HK-2 (cell line): ENCODE measurements around the gene CNOT6.
"Not testable (repeated sequence)": the region's sequence is repeated elsewhere in the genome, so short reads cannot be mapped to it uniquely, and the experiment has no call there.

ENCODE experiments used
- DNase-seq: peaks from one replicate; pipeline ENCODE4 v3.0.0-alpha.2; 2018; ENCODE audit not compliant: unreplicated experiment

Gene CNOT6

DNA sequence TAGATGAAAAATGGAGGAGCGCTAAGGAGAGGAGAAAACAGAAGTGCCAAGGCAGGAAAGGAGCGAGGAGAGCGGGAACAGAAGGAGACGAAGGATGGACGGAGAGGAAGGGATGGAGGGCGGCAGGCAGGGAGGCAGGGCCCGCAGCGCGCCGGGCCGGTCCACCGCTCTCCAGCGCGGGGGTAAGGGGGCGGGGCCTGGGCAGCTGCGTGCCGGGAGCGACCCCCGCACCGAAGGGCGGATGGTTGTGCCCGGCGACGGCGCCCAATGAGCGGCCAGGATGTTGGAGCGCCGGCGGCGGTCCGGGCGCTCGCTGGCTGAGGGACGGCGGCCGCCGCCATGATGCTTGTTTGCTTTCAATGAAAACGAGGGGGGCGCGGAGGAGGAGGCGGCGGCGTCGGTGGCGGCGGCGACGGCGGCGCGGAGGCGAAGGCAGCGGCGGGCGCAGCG, at the start of gene CNOT6:
Gene CNOT6 (plus strand): TSS at position 320 of the 450 bp plus-strand sequence. CDS start 34,898 bp downstream, outside the sequence.
- DNase-seq, result peak; percentile 86

GRCh38 chr5:180454752-180455151, 39.4 kb upstream of the CNOT6 start:
- no peak for DNase-seq

- no peak for DNase-seq
Measured at GRCh38 chr5:180455872-180456271, 38.3 kb upstream of the CNOT6 start.

DNA sequence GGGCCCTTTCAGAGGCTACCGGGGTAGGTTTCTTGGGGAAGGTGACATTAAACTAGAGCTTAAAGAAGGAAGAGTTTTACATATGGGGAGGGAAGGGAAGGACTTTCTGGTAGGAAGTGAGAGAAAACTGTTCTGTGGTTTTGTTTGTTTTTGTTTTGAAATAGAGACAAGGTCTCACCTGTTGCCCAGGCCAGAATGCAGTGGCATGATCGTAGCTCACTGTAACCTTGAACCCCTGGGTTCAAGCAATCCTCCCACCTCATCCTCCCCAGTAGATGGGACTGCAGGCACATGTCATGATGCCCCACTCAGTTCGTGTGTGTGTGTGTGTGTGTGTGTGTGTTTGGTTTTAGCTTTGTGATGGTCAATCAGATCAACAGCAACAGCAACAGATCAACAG, 37.4 kb upstream of the CNOT6 start:
- no peak for DNase-seq

- DNase-seq, result not testable (repeated sequence)
Measured at GRCh38 chr5:180458852-180459673, 35.1 kb upstream of the CNOT6 start.

GRCh38 chr5:180459674-180460142, 34.5 kb upstream of the CNOT6 start:
- DNase-seq, result not testable (repeated sequence)

DNA sequence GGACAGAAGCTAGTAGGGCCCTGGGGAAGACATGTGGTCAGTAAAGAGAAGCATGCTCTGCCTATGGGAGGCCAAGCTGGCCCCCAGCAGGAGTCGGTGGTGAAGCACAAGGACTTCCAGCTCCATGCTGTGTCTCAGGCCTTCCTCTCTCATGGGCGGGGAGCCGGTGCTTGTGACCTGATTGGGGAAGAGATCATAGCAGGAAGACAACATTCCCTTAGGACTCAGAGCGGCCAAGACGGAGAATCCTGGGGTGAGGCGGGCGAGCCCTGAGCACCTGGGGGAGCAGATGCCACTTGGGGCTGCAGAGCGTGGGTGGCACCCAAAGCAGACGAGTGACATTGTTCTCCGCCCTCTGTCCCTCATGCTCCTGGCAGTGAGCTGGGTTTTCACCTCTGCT, 33.3 kb upstream of the CNOT6 start:
- no peak for DNase-seq

DNA sequence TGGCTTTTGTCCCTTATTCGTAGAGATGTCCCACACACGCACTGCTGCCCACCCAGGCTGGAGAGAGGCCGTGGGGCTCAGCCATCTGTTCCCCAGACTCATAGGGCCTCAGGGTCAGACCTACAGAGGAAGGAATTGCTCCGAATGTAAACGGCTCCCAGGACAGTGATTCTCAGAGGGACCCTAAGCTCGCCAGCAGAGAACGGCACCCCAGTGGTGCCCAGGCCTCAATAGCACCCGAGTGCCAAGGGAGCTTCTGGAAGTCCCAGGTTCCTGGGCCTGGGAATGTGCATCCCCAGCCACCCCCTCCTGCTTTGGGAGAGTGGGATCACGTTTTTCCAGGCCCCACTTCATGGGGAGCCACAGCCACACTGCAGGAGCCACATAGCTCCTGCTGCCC, 32.9 kb upstream of the CNOT6 start:
- no peak for DNase-seq

DNA sequence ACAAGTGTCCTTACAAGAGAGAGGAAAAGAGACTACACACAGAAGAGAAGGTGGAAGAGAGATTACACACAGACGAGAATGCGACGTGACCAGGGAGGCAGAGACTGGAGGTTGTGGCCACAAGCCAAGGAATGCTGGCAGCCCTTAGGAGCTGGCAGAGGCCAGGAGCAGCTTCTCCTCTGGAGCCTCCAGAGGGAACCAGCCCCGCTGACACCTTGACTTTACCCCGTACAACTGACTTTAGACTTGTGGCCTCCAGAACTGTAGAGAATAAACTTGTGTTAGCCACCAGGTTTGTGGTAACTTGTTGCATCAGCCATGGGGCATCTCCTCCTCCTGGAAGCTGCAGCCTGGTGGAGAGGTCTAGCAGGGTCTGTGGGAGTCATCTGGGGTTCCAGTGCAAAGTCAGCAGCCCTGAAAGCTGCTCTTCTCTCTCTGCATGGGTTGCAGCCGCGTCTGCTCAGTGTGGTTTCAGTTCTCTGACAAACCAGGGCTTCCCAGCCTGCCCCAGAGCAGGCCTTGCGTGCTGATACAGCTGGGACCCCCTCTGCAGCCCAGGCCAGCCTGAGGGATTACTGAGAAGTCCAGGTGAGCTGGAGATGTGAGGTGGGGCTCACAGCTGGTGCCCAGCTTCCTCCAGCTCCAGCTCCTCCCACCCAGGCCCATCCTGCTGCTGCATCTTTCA, 30.8 kb upstream of the CNOT6 start:
- DNase-seq, result no peak

GRCh38 chr5:180463916-180464602, 30.1 kb upstream of the CNOT6 start:
- DNase-seq, result no peak

DNA sequence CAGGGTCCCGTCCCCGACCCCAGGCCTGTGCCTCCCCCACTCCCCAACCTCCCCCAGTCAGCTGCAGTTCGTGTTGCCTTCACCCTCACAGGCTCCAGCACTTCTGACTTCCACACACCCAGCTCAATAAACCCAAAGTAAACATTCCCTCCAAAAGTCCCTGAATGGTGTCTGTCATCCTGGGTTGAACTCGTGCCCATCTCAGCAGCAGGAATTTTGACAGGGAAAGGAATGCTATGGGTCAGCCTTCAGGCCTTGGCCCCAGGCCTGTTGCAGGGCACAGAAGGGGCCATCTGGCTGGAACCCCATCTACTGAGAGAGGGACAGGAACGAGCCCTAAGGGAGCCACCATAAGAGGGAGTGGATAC, 29.6 kb upstream of the CNOT6 start:
- DNase-seq, result no peak

- not testable (repeated sequence) for DNase-seq
Measured at GRCh38 chr5:180465052-180465451, 29.1 kb upstream of the CNOT6 start.

- DNase-seq, result no peak
Measured at GRCh38 chr5:180466316-180466715, 27.9 kb upstream of the CNOT6 start.

DNA sequence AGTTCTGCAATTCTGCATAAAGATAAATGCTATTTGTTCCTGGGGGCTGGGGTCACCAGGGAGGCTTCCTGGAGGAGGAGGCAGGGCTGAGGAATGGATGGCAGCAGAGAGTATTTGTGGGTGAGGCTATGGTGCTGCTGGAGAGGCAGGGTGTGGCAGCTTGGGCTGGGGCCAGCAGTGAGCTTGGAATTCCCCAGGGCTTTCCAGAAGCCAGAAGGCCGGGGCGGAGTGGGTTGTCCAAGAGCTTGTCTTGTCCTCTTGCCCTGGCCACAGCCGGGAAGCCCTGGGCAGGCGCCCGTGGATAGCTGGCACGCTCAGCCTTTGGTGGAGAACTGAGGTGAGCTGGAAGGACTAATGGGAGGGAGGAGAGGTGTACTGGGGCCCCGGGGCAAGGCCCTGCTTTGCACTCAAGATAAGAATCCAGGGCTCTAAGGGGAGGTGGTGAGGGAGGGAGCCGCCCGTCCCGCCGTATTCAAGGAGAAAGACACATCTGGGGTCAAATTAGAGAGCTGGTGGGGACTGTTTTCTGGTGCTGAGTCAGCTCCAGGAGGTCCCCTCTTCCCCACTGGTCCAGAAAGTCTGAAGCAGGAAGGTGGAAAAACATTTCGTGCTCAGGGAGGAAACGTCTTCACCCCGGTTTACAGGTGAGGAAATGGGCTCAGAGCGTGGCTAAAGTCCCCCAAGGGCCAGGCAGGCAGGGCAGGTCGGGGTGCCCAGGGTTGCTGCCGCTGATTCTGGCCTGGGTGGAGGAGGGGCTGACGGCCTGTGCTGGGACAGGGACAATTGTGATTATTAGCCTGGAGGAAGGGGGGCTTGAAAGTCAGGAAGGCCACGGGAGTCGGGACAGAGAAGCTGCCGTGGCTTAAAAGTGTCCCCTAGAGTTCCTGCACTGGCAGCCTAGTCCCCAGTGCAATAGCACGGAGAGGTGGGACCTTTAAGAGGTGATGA, 26.9 kb upstream of the CNOT6 start:
- DNase-seq, result peak; percentile 61

- DNase-seq, result no peak
Measured at GRCh38 chr5:180467989-180468731, 26.0 kb upstream of the CNOT6 start.

- DNase-seq, result no peak
Measured at GRCh38 chr5:180468732-180469585, 25.2 kb upstream of the CNOT6 start.

- DNase-seq, result no peak
Measured at GRCh38 chr5:180469586-180469865, 24.7 kb upstream of the CNOT6 start.

GRCh38 chr5:180469866-180470265, 24.3 kb upstream of the CNOT6 start:
- DNase-seq, result no peak

DNA sequence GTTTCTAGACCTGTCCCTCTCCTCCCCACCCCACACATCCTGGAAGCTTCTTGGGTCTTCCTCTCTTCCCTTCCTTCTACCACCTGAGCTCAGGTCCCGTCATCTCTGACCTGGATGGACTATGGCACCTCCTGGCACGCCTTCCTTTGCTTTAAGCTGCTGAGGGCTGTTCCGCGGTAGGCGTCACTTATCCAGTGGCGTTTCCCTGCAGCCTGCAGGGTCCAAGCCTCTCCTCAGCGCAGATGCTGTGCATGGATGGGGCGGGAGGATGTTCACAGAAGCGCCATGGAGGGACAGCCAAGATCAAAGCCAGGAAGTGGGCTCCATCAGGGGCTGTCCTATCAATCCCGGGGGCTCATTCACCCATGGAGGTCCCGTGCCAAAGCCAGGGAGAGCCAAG, 23.8 kb upstream of the CNOT6 start:
- no peak for DNase-seq
